ENCODE results near the gene SLC5A1.

The SLC5A1 gene

DNA sequence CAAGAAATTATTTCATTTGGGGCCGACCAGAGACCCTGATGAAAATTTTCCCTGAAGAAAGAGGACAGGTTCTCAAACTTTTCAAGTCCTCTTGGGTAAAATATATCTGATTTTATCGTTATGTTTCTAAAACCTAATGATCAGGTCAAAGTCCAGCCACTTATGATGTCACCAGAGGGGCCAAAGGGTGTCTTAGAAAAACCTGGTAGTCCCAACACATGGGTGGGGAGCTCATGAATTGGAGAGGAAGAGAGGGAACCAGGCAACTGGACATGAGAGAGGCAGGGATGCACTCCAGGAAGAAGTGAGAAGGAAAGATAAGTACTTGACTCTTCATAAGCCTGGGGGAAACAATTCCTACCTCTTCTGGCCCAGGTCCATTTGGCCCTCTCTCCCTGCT, 9.2 kb downstream of the SLC5A1 start:
- no peak for DNase-seq

DNA sequence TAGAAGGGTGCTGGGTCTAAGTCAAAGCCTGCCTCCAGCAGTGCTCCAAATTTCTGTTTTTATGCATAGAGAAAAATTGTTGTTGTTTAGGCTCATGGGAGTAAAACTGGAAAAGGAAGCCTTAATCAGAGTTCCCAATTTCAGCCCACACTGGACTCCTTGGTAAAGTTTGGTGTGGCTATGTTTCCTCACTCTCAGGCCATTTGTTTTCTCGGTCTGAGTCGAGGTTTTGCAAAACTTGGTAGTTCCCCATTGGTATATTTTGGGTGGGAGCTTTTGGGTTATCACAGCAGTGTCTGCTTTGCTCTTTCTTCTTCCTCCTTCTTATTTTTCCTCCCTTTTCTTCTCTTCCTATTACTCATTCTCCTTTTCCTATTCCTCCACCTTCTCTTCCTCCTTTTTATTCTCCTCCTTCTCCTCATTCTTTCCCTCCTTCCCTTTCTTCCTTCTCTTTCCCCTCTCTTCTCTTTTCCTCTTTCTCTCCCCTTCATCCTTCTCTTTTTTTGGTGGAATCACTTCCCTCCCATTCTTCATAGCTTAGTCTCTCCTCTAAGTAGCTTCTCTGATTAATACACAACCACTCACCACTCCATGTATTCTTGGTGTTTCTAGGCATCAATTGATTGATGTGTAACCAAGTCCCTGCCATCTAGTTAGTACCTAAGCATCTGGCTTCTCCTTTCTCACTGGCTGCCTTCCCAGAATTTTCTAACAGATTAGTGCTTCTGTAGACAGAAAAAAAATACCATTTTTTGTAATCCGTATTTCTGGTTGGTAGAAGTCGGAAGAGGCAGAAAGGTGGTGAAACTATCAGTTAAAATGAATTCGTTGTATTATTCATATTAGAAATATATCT, 10.1 kb downstream of the SLC5A1 start:
- no peak for DNase-seq

GRCh38 chr22:32055069-32055468, 12.0 kb downstream of the SLC5A1 start:
- no peak for DNase-seq

- no peak for DNase-seq
Measured at GRCh38 chr22:32058656-32059260, 15.7 kb downstream of the SLC5A1 start.

DNA sequence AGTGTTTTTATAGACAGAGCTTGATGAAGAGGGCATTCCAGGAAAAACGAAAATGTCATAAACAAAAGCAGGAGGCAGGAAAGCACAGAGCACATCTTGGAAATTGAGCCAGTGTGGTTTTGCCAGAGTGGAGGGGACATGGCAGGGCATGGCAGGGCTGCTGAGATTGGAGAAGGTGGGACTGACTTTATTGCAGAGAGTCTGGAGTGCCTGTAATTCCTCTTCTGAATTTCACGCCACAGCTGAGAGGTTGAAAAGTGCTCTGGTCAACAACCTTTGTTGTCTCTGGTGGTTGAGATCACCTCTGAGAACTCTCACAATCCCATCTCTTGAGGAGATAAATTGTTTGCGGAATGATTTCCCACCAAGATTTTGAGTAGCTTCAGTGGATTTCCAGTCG, 16.4 kb downstream of the SLC5A1 start:
- no peak for DNase-seq

- DNase-seq: no peak
Measured at GRCh38 chr22:32063701-32064100, 20.6 kb downstream of the SLC5A1 start.

DNA sequence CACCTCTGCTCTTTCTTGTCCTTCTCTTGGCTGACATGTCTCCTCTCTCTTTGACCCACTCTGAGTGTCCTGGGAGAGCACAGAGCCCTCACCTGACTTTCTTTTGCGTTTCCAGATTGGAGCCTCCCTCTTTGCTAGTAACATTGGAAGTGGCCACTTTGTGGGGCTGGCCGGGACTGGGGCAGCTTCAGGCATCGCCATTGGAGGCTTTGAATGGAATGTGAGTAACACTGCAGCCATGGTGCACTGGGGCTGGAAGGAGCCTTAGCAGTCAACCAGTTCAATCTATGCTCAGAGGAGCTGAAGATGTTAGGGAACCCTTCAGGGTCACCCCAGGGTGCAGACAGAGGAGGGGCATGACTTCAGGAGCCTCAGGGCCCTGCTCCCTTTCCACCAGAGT, 23.8 kb downstream of the SLC5A1 start:
- no peak for DNase-seq

DNA sequence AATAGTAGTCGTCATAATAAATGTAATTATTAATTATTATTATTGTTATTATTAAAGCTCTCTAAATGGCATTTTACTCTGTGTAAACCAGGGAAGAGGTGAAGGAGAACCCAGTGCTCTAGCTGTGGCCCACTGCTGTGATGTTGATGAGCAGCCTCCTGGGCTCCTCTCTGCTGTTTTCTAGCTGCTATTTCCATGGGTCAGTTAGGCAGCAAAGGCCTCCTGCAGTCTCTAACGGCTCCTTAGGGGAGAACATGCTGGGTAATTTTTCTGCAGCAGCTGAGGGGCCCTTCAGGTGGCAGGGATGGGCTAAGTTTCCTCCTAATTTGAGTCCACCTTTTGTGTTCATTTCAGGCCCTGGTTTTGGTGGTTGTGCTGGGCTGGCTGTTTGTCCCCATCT, 24.6 kb downstream of the SLC5A1 start:
- no peak for DNase-seq

GRCh38 chr22:32069579-32070372, 26.7 kb downstream of the SLC5A1 start:
- DNase-seq: no peak

DNA sequence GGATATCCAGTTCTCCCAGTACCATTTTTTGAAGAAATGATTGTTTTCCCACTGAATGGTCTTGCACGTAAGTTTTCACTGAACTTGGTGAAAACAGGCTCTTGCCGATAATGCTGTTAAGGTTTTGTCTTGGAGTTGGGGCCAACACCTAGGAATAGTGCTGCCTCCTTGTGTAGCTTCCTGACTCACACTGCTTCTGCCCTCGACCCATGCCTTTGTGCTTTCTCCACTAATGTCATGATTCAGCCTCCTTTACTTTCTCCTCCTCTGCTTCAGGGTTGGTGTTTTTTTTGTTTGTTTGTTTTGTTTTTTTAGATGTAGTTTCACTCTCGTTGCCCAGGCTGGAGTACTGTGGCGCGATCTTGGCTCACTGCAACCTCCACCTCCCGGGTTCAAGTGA, 30.2 kb downstream of the SLC5A1 start:
- no peak for DNase-seq

- DNase-seq: no peak
Measured at GRCh38 chr22:32073823-32074380, 30.8 kb downstream of the SLC5A1 start.

DNA sequence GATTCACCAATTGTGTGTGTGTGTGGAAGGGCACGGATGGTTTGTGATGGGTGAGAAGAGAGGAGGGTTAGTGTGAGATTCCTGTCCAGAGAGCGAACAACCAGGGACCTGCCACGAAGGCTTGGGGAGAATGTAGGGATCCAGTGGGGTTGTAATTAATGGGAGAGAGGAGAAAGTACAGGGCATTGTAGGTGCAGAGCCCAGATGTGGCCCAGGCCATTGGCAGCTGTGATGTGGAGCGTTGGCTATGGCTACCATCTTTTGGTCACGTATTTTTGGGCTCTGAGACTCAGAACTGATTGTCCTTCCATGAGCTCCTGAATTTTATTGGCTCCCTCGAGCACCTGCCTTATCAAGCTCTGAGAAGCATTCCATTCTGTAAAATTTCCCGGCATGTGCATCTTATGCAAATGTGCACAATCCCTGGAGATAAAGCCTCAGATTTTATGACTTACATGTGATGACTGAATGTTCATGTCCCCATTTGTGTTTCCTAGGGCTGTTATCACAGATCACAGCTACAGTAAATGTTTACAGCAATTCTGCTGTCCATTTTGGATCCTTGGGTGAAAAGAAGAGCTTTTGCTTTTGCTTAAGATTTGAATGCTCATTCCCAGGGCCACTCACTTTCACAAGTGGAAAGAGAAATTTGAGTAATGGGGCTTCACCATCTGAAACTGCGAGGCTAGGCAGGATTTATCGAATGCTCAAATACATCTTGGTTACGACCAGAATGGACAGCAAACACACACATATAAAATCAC, 33.1 kb downstream of the SLC5A1 start:
- peak; percentile 24 for DNase-seq

GRCh38 chr22:32076761-32077084, 33.7 kb downstream of the SLC5A1 start:
- DNase-seq: no peak

DNA sequence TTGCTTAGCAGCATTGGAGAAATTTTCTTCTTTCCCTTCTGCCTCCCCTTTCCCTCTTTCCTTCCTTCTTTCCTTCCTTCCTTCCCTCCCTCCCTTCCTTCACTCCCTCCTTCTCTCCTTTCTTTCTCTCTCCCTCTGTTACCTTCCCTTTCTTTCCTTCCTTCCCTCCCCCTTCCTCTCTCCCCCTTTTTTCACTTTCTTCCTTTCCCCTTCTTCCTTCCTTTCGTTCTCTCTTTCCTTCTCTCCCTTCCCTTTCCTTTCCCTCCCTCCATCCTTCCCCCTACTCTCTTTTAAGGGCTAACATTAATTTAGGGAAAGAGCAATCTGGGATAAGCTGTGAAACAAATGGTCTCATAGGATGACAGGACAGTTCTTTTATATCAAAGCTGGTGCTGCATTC, 34.1 kb downstream of the SLC5A1 start:
- no peak for DNase-seq

GRCh38 chr22:32079130-32080089, 36.3 kb downstream of the SLC5A1 start:
- DNase-seq: no peak

- DNase-seq: peak; percentile 25
Measured at GRCh38 chr22:32080904-32081303, 37.8 kb downstream of the SLC5A1 start.

DNA sequence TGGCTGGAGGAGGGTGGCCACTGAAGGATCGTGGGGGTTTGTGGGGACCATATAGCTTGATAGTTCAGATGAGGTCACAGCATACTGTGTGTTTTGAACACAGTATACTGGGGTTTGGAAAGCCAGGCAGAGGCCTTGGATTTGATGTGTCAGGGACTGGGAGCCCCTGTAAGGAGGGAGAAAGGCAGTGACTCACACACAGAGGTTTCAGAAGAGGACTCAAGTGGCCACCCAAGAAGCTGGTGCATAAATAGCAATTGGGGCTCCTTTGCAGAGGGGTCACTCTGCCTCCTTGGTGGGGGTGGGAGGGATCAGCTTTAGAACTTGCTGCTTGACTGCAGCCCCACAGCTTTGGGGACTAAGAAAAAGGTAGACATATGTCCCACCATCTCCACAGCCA, 39.3 kb downstream of the SLC5A1 start:
- DNase-seq: no peak

DNA sequence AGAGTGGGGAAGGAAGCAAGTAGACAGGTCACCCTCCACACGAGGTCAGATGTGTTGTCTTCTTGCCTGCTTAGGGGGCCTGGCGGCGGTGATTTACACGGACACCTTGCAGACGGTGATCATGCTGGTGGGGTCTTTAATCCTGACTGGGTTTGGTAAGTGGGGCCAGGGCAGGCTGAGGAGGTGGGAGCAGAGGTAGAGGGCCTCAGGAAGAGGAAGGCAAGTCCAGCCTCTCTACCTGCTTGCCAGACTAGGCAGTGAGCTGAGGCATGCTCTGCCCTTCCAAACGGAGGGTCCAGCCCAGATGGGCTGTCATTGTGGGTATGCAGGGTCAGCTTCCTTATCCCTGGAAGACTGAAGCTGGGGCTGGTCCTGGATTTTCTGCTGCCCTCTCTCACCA, 39.9 kb downstream of the SLC5A1 start:
- no peak for DNase-seq

GRCh38 chr22:32083814-32084213, 40.8 kb downstream of the SLC5A1 start:
- DNase-seq: no peak

GRCh38 chr22:32088084-32088483, 45.0 kb downstream of the SLC5A1 start:
- no peak for DNase-seq

DNA sequence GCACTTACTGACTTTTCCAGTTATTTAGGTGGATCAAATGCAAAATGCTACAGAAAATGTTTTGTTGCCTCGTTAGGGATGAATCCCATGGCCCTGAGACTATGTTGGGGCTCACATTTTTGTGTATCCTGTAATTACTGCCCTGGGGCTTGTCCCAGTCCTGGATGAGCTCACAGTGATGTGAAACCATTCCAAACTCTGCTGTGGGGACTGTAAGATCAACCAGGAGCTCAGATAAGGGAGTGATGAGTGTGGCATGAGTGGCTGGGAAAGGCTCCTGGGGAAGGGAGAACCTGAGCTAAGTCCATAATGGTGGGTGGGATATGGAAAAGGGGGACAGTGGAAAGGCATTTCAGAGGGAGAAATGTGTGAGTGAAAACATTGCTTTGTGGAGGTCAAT, 54.0 kb downstream of the SLC5A1 start:
- DNase-seq: no peak

All from NCI-H526 treated with DMSO at 0.1 percent for 48 hours (cell line).